Testis (tissue), 3 donors: ENCODE measurements around the gene ACSL6. TPM values are rescaled to one million over a fixed set of nuclear protein-coding genes. Genes with fewer than 3 reads are reported as not detected.

Experiments used
- DNase-seq: peaks from one replicate; pipeline ENCODE4 v3.0.0-alpha.2; 2019
- H3K27ac ChIP-seq, 2 donors: fragments of 200-600 bp; sonication (generic); one replicate each; pipeline ENCODE4 v1.5.1; 2019
- H3K27me3 ChIP-seq: fragments of 200-600 bp; sonication (generic); one replicate; pipeline ENCODE4 v1.5.1; 2019
- H3K36me3 ChIP-seq: fragments of 200-600 bp; sonication (generic); one replicate; pipeline ENCODE4 v1.5.1; 2017; ENCODE audit warnings: low read depth; ENCODE audit errors: missing control alignments
- H3K4me1 ChIP-seq: fragments of 200-600 bp; sonication (generic); one replicate; pipeline ENCODE4 v1.5.1; 2019
- H3K4me3 ChIP-seq, 2 donors: fragments of 200-600 bp; sonication (generic); one replicate each; pipeline ENCODE4 v1.5.1; 2017 to 2019
- H3K9me3 ChIP-seq: fragments of 200-600 bp; sonication (generic); one replicate; pipeline ENCODE4 v1.5.1; 2017
- CTCF ChIP-seq, 3 experiments: fragments of 450-650 bp in 2 of 3; fragments of 200-600 bp in 1 of 3; sonication (generic) in 1 of 3; IDR thresholded peaks; one replicate each; pipeline ENCODE4 v1.5.1; 2016 to 2019; ENCODE audit warnings: antibody characterized with exemption in 3 of 3, mild to moderate bottlenecking in 2 of 3, moderate library complexity in 1 of 3
- POLR2A ChIP-seq: fragments of 450-650 bp; IDR thresholded peaks from one replicate; pipeline ENCODE4 v1.6.1; 2017; ENCODE audit warnings: antibody characterized with exemption, mild to moderate bottlenecking, moderate library complexity
- WGBS, 2 donors: methylation state at CpG; one replicate each; pipeline ENCODE4 v1.1.5; 2018; 5-methylcytosine and 5-hydroxymethylcytosine counted together
- intact Hi-C: fragments of 100-400 bp; cut with DNase I; formaldehyde crosslinking; loops from one replicate; pipeline ENCODE4 v1.15.1; 2023; ENCODE audit warnings: low total_unique reads
- polyA plus RNA-seq: library from polyadenylated mRNA; stranded (reverse); fragments of 350-450 nt; fragmentation: Illumina TruSeq; extraction: RNeasy Lipid Tissue Mini Kit (QIAGEN cat#74804); gene quantifications from one replicate; pipeline ENCODE4 v1.2.3, GENCODE V29; 2014; ENCODE audit warnings: low read depth, low replicate concordance; ENCODE audit not compliant: insufficient read depth
- total RNA-seq, 2 donors: library from RNA; depleted of rRNA; stranded (reverse); fragments of >200 nt; gene quantifications; one replicate each; pipeline ENCODE4 v1.2.3, GENCODE V29; 2016

The ACSL6 gene
- total and polyA plus RNA-seq, 3 donors from 2014 or later: 38.5 to 98.7 (median 44.9) TPM

- intact Hi-C loops: no loop called here
- no peaks in the 10 kb centered on the region for H3K4me1 ChIP-seq
- WGBS, 2 donors: 88 to 91% methylated on average over 4 of the region's 4 CpGs
- peak; percentile 8 for DNase-seq
- TF ChIP-seq CTCF (IDR thresholded peaks at IDR 0.05): no peak
- no peak for TF ChIP-seq POLR2A
- H3K36me3 ChIP-seq: no peaks in the 10 kb centered on the region
- H3K4me3 ChIP-seq: no peak overlapping the region
- no peaks in the 10 kb centered on the region for H3K27me3 ChIP-seq
- no peak overlapping the region for H3K27ac ChIP-seq
- no peaks in the 10 kb centered on the region for H3K9me3 ChIP-seq
These were observed 42.0 kb upstream of the ACSL6 start for GRCh38 chr5:132053483-132053882.

GRCh38 chr5:132052520-132052919 lies 41.1 kb upstream of the ACSL6 start:
- Histone ChIP-seq H3K4me1 (no peaks in the 10 kb centered on the region), H3K36me3 (no peaks in the 10 kb centered on the region), H3K27me3 (no peaks in the 10 kb centered on the region), H3K27ac (no peak overlapping the region), H3K9me3 (no peaks in the 10 kb centered on the region), H3K4me3 (no peak overlapping the region)
- intact Hi-C loops: no loop called here
- 77 to 80% methylated on average over 10 of the region's 10 CpGs for WGBS, 2 donors
- DNase-seq: peak; percentile 9
- TF ChIP-seq CTCF (IDR thresholded peaks at IDR 0.05) (no peak), POLR2A (no peak)

- Histone ChIP-seq H3K4me1 (no peaks in the 10 kb centered on the region), H3K4me3 (no peak overlapping the region), H3K9me3 (no peaks in the 10 kb centered on the region), H3K27me3 (no peaks in the 10 kb centered on the region), H3K27ac (no peak overlapping the region), H3K36me3 (no peaks in the 10 kb centered on the region)
- TF ChIP-seq CTCF (IDR thresholded peaks at IDR 0.05) (no peak), POLR2A (no peak)
- 84 to 90% methylated on average over 9 of the region's 9 CpGs for WGBS, 2 donors
- intact Hi-C loops: no loop called here
- DNase-seq: peak; percentile 2
These were observed 39.4 kb upstream of the ACSL6 start for GRCh38 chr5:132050661-132051552.

- H3K27me3 ChIP-seq: no peaks in the 10 kb centered on the region
- no peak for TF ChIP-seq POLR2A
- no peak for TF ChIP-seq CTCF (IDR thresholded peaks at IDR 0.05)
- no peak overlapping the region for H3K4me3 ChIP-seq
- H3K4me1 ChIP-seq: no peaks in the 10 kb centered on the region
- H3K9me3 ChIP-seq: no peaks in the 10 kb centered on the region
- WGBS, 2 donors: 80 to 84% methylated on average over 1 to 5 of the region's 5 CpGs
- no peak overlapping the region for H3K27ac ChIP-seq
- intact Hi-C loops: no loop called here
- no peaks in the 10 kb centered on the region for H3K36me3 ChIP-seq
- peak; percentile 40 for DNase-seq
These were observed 38.7 kb upstream of the ACSL6 start for GRCh38 chr5:132050136-132050535.

GRCh38 chr5:132049559-132049958 lies 38.1 kb upstream of the ACSL6 start:
- H3K36me3 ChIP-seq: no peaks in the 10 kb centered on the region
- TF ChIP-seq CTCF (IDR thresholded peaks at IDR 0.05) (no peak), POLR2A (no peak)
- intact Hi-C loops: no loop called here
- no peak overlapping the region for H3K4me3 ChIP-seq
- WGBS, 2 donors: 92 to 94% methylated on average over 12 of the region's 12 CpGs
- H3K9me3 ChIP-seq: no peaks in the 10 kb centered on the region
- DNase-seq: no peak
- no peaks in the 10 kb centered on the region for H3K27me3 ChIP-seq
- H3K4me1 ChIP-seq: no peaks in the 10 kb centered on the region
- H3K27ac ChIP-seq: no peak overlapping the region
